Epidermal melanocyte (primary cell): ENCODE data around the gene SGIP1.
"Not testable (repeated sequence)": the region's sequence is repeated elsewhere in the genome, so short reads cannot be mapped to it uniquely, and the experiment has no call there.

Experiments
- DNase-seq: peaks from one replicate; pipeline ENCODE4 v3.0.0; 2011; ENCODE audit warnings: low spot score; ENCODE audit not compliant: insufficient read length

SGIP1 gene

GRCh38 chr1:66552287-66552686 is 18.3 kb downstream of the SGIP1 start:
- no peak for DNase-seq

GRCh38 chr1:66552829-66553228 is 18.9 kb downstream of the SGIP1 start:
- no peak for DNase-seq

GRCh38 chr1:66553846-66554245 is 19.9 kb downstream of the SGIP1 start:
- DNase-seq: no peak

GRCh38 chr1:66556161-66556611 is 22.2 kb downstream of the SGIP1 start:
- DNase-seq: no peak

GRCh38 chr1:66557157-66557556 is 23.2 kb downstream of the SGIP1 start:
- no peak for DNase-seq

GRCh38 chr1:66559517-66559916 is 25.6 kb downstream of the SGIP1 start:
- DNase-seq: no peak

- DNase-seq: no peak
These were observed 28.6 kb downstream of the SGIP1 start for GRCh38 chr1:66562561-66562960.

GRCh38 chr1:66563094-66563800 is 29.3 kb downstream of the SGIP1 start:
- no peak for DNase-seq

GRCh38 chr1:66563941-66564630 is 30.1 kb downstream of the SGIP1 start:
- DNase-seq: no peak

- no peak for DNase-seq
These were observed 36.2 kb downstream of the SGIP1 start for GRCh38 chr1:66570196-66570595.

- no peak for DNase-seq
These were observed 37.8 kb downstream of the SGIP1 start for GRCh38 chr1:66571789-66572188.

- DNase-seq: no peak
These were observed 41.8 kb downstream of the SGIP1 start for GRCh38 chr1:66575739-66576138.

GRCh38 chr1:66576645-66577044 is 42.7 kb downstream of the SGIP1 start:
- no peak for DNase-seq

GRCh38 chr1:66578841-66579240 is 44.9 kb downstream of the SGIP1 start:
- DNase-seq: no peak

GRCh38 chr1:66580081-66580480 is 46.1 kb downstream of the SGIP1 start:
- no peak for DNase-seq

- no peak for DNase-seq
These were observed 49.1 kb downstream of the SGIP1 start for GRCh38 chr1:66583021-66583420.

GRCh38 chr1:66585002-66585401 is 51.0 kb downstream of the SGIP1 start:
- no peak for DNase-seq

GRCh38 chr1:66589326-66589725 is 55.4 kb downstream of the SGIP1 start:
- DNase-seq: no peak

GRCh38 chr1:66592106-66592507 is 58.2 kb downstream of the SGIP1 start:
- not testable (repeated sequence) for DNase-seq

- no peak for DNase-seq
These were observed 62.2 kb downstream of the SGIP1 start for GRCh38 chr1:66596191-66596590.

GRCh38 chr1:66597500-66597899 is 63.5 kb downstream of the SGIP1 start:
- no peak for DNase-seq

- DNase-seq: no peak
These were observed 64.7 kb downstream of the SGIP1 start for GRCh38 chr1:66598670-66599069.

- no peak for DNase-seq
These were observed 65.4 kb downstream of the SGIP1 start for GRCh38 chr1:66599346-66599745.
